ENCODE results near the gene TBL2.
"Not testable (repeated sequence)": the region's sequence is repeated elsewhere in the genome, so short reads cannot be mapped to it uniquely, and the experiment has no call there.

The TBL2 gene, protein sequence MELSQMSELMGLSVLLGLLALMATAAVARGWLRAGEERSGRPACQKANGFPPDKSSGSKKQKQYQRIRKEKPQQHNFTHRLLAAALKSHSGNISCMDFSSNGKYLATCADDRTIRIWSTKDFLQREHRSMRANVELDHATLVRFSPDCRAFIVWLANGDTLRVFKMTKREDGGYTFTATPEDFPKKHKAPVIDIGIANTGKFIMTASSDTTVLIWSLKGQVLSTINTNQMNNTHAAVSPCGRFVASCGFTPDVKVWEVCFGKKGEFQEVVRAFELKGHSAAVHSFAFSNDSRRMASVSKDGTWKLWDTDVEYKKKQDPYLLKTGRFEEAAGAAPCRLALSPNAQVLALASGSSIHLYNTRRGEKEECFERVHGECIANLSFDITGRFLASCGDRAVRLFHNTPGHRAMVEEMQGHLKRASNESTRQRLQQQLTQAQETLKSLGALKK

DNA sequence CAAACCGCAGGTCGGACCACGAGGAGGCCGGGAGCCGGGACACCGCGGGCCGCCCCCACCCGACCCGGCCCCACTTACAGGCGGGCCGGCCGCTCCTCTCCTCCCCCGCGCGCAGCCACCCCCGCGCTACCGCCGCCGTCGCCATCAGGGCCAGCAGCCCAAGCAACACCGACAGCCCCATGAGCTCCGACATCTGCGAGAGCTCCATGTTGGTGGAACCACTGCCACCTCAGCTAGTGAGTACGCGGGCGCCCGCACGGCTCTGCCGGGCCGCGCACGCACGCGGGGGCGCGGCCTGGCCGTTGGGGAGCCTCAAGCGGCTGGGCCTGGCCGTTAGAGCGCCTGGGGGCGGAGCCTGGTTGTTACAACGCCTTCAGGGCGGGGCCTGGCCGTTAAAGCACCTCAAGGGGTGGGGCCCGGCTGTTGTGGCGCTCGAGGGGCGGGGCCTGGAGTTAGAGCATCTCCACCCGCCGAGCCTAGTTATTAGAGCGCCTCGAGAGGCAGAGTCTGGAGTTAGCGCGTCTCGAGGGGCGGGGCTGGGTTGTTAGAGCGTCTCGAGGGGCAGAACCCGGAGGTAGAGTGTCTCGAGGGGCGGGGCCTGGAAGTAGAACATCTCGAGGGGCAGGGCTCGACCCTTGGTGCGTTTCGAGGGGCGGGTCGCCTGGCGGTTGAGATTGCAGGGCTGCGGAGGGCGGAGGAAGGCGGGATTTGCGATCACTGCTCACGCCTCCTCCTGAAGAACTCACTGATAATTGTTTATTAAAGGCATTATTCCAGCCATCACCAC lies at the start of gene TBL2:
Gene TBL2 (minus strand): TSS at position 238 of the 787 bp plus-strand sequence. CDS start 30 bp downstream, at position 208.
- peak; percentile 97 for DNase-seq (ENCODE audit: low read depth)

GRCh38 chr7:73626814-73627213 lies 48.4 kb upstream of the TBL2 start:
- no peak for DNase-seq (ENCODE audit: low read depth)

DNA sequence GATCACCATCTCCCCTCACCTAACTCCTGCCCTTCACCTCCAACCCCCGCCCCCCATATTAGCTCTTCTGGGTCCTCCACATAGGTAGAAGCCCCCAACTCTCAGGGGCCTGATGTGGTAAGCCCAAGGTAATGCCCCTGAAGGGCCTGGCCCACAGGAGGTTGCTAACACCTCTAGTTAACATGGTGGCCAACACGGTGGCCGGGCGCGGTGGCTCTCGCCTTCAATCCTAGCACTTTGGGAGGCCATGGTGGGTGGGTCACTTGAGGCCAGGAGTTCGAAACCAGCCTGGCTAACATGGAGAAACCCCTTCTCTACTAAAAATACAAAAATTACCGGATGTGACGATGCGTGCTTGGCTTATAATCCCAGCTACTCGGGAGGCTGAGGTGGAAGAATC lies 46.9 kb upstream of the TBL2 start:
- no peak for DNase-seq (ENCODE audit: low read depth)

- DNase-seq (ENCODE audit: low read depth) = no peak
Observed at GRCh38 chr7:73624669-73625001, 46.3 kb upstream of the TBL2 start.

DNA sequence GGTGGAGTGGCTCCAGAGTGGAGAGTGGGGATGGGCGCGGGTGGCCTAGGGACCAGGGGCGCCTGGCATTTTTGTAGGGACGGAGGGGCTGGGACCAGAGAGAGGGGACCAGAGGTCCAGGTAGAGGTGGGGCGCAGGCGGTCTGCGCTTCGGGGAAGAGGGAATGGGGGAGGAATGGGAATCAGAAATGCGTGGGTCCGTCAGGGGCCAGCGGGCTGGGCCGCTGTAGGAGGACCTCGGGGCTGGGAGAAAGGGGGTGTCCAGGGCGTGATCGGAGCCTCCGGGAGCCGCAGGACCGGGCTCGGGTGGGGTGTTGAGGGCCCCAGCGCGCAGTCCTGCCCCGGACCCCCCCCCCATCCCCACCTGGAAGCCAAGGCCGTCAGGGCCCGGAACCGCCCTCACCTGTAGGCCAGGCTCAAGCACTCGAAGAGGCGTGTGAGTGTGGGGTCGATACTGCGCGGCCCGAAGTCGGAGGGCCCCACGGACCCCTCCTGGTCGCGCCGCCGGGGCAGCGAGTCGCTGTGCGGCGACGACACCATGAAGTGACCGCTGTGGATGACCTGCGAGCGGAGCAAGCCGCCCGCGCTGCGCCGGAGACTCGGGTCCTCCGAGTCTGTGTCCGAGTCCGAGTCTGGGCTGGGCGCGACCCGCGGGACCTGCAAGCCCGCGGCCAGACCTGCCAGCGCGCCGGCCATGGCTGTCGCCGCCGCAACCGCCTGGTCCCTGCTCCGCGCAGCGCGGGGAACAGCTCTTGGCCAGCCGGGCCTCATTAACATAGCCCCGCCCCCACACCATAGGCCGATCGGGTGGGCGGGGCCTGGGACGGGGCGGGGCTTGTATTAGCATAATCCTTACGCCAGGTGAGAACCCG lies 45.7 kb upstream of the TBL2 start, which contains the start of gene MLXIPL:
Gene MLXIPL (minus strand): TSS at position 725 of the 871 bp plus-strand sequence. CDS start 30 bp downstream, at position 695.
- DNase-seq (ENCODE audit: low read depth) = peak; percentile 16

DNA sequence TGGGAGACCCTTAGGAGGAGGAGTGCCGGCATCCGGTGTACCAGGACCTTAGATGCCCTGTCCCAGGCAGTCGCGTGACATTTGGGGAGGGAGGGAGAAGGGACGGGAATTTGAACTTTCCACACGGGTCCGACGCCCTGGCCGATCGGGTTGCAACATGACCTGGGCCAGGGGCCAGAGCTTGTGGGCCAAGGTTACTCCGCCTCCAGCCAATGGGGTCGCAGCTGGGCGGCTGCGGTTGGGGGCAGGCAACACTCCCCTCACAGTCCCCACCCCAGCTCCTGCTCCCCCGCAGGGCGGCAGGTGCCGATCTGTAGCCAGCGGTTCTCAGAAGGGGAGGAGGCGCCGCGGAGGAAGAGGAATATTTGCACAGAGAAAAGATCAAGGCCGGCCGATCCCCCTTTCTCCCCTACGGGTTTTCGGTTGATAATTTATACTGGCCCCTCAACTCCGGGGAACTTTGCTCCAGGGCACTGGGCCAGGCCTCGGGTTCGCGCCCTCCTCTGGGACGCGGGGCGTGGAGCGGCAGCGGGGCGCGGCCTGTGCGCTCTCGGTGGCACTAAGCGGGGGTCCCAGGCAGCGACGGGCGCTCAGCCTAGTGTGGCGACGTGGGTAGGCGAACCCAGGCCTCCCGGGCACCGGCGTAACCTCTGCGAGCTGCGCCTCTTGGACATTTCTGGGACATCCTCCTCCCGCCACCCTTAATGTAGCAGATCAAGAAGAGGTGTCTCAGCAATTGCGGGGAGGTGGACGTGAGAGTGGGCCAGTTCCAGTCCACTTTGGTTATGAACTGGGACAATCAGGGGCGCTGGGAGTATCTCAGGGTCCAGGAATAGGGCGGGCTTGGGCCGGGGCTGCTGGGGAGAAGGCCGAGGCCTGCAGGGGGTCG lies 44.8 kb upstream of the TBL2 start:
- DNase-seq (ENCODE audit: low read depth) = no peak

- no peak for DNase-seq (ENCODE audit: low read depth)
Observed at GRCh38 chr7:73622527-73622908, 44.1 kb upstream of the TBL2 start.

GRCh38 chr7:73621168-73622063 lies 43.0 kb upstream of the TBL2 start:
- no peak for DNase-seq (ENCODE audit: low read depth)

GRCh38 chr7:73619394-73619793 lies 41.0 kb upstream of the TBL2 start:
- DNase-seq (ENCODE audit: low read depth) = not testable (repeated sequence)

DNA sequence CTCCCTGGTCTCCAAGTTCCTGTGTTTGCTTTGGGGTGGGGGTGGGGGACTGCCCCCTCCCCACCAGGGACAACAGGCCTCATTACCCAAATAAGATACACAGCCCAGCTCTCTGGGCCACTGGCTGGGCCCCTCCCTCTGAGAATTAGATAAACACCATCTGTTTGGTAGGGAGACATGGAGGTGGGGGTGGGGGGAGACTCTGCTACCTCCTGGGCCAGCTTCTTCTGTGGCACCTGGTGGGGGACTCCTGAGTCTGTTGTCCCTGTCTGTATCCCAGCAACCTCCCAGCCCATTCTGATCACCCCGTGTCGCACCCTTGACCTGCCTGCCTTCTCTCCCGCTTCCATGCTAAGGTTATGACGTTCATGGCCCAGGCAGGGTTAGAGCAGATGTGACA lies 40.2 kb upstream of the TBL2 start:
- DNase-seq (ENCODE audit: low read depth) = no peak

GRCh38 chr7:73617520-73617919 lies 39.1 kb upstream of the TBL2 start:
- DNase-seq (ENCODE audit: low read depth) = not testable (repeated sequence)

DNA sequence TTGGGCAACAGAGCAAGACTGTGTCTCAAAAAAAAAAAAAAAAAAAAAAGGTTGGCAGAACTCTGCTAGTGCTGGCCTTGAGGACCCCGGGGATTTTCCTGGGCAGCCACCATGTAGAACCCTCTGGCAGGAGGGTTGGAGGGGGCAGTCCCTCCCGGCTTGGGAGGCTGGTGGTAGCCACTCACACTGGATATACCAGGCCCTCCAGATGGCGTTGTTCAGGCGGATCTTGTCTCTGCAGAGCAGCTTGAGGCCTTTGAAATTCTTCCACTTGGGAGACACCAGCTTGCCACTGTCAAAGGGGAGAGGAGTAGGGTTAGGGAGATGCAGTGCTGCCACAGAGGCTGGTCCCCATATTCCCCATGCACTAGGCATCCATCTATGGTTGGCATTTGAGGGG lies 37.5 kb upstream of the TBL2 start:
- DNase-seq (ENCODE audit: low read depth) = no peak

DNA sequence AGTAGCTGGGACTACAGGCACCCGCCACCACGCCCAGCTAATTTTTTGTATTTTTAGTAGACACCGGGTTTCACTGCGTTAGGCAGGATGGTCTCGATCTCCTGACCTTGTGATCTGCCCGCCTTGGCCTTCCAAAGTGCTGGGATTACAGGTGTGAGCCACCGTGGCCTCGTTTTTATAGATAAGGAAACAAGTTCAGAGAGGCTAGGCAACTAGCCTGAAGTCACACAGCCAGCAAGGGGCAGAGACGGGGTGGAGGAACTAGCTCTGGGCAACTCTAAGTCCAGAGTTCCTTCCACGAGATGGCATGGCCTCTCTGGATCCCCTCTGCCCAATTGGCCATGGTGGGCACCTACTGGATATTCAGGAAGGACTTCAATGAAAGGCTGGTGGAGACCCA lies 36.6 kb upstream of the TBL2 start:
- DNase-seq (ENCODE audit: low read depth) = not testable (repeated sequence)

DNA sequence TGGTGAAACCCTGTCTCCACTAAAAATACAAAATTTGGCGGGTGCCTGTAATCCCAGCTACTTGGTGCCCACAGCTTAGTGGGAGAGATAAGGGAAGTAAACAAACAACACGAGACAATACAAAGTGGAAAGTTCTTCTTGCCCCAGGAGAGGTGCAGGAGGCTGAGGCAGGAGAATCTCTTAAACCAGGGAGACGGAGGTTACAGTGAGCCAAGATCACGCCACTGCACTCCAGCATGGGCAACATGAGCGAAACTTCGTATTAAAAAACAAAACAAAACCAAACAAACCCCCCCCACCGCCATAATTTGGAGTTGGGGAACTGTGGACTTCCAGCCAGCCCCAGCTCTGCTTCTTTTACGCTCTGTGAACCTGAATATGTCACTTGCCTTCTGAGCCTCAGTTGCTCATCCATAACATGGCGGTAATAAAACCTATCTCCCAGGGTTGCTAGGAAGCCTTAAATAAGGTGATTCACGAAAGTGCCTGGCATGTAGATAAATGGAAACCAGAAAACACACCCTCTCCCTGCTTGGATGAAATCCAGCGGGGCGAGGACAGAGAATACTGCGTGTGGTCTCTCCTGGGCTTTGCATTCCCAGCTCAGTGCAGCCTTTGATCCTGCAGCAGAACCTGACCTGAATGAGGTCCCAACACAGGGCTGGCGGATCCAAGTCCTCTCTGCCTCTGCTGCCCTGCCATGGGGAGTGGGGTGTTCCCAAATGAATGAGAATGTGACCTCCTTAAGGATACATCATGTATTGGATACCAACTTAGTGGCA lies 35.8 kb upstream of the TBL2 start:
- no peak for DNase-seq (ENCODE audit: low read depth)

- DNase-seq (ENCODE audit: low read depth) = no peak
Observed at GRCh38 chr7:73612598-73613269, 34.4 kb upstream of the TBL2 start.

GRCh38 chr7:73611017-73611555 lies 32.7 kb upstream of the TBL2 start:
- DNase-seq (ENCODE audit: low read depth) = no peak

- DNase-seq (ENCODE audit: low read depth) = no peak
Observed at GRCh38 chr7:73610105-73610504, 31.7 kb upstream of the TBL2 start.

DNA sequence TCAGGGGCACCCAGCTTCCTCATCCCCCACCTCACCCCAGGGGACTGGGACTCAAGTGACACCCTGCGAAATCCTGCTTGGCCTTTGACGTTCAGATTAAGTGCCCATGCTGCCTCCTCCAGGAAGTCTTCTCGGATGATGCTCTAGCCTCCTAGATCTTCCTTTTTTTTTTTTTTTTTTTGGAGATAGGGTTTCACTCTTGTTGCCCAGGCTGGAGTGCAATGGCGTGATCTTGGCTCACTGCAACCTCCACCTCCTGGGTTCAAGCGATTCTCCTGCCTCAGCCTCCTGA lies 29.3 kb upstream of the TBL2 start:
- not testable (repeated sequence) for DNase-seq (ENCODE audit: low read depth)
